Non-pigmented ciliary epithelial cell (primary cell): ENCODE data around the gene PLA2R1.
A peak's percentile ranks its signal among the peaks of the same experiment; 100 is the strongest.

Experiments used
- DNase-seq: peaks from one replicate; pipeline ENCODE4 v3.0.0-alpha.2; 2010; ENCODE audit warnings: low read depth

Gene PLA2R1

GRCh38 chr2:160033732-160034392 lies 28.6 kb downstream of the PLA2R1 start:
- DNase-seq, result peak; percentile 42

GRCh38 chr2:160029270-160029628 lies 33.2 kb downstream of the PLA2R1 start:
- DNase-seq, result no peak

- no peak for DNase-seq
These were observed 33.8 kb downstream of the PLA2R1 start for GRCh38 chr2:160028431-160029269.

- no peak for DNase-seq
These were observed 40.3 kb downstream of the PLA2R1 start for GRCh38 chr2:160022162-160022561.

GRCh38 chr2:160019374-160020090 lies 42.9 kb downstream of the PLA2R1 start:
- no peak for DNase-seq

GRCh38 chr2:160015746-160016145 lies 46.7 kb downstream of the PLA2R1 start:
- DNase-seq, result peak; percentile 11

- no peak for DNase-seq
These were observed 48.2 kb downstream of the PLA2R1 start for GRCh38 chr2:160014227-160014626.

GRCh38 chr2:160010361-160011145 lies 51.9 kb downstream of the PLA2R1 start:
- DNase-seq, result peak; percentile 11

GRCh38 chr2:160007111-160007510 lies 55.3 kb downstream of the PLA2R1 start:
- DNase-seq, result no peak

GRCh38 chr2:160006475-160006874 lies 55.9 kb downstream of the PLA2R1 start:
- no peak for DNase-seq

GRCh38 chr2:160005908-160006307 lies 56.5 kb downstream of the PLA2R1 start:
- DNase-seq, result no peak

- DNase-seq, result no peak
These were observed 56.9 kb downstream of the PLA2R1 start for GRCh38 chr2:160005476-160005875.

- no peak for DNase-seq
These were observed 63.5 kb downstream of the PLA2R1 start for GRCh38 chr2:159998961-159999360.

- peak; percentile 37 for DNase-seq
These were observed 64.2 kb downstream of the PLA2R1 start for GRCh38 chr2:159998243-159998642.

- DNase-seq, result peak; percentile 40
These were observed 65.4 kb downstream of the PLA2R1 start for GRCh38 chr2:159996792-159997546.

GRCh38 chr2:159995038-159995437 lies 67.4 kb downstream of the PLA2R1 start:
- no peak for DNase-seq

- no peak for DNase-seq
These were observed 73.2 kb downstream of the PLA2R1 start for GRCh38 chr2:159989249-159989648.

- DNase-seq, result no peak
These were observed 73.9 kb downstream of the PLA2R1 start for GRCh38 chr2:159988412-159988970.

- DNase-seq, result no peak
These were observed 75.2 kb downstream of the PLA2R1 start for GRCh38 chr2:159987181-159987580.

- DNase-seq, result no peak
These were observed 76.8 kb downstream of the PLA2R1 start for GRCh38 chr2:159985656-159986055.

GRCh38 chr2:159984034-159984433 lies 78.4 kb downstream of the PLA2R1 start:
- DNase-seq, result no peak
